Coronary artery (tissue), 2 donors: ENCODE results near the gene DNAH8.

Source experiments
- DNase-seq: peaks from one replicate; pipeline ENCODE4 v3.0.0-alpha.2; 2017; ENCODE audit warnings: low spot score
- H3K27ac ChIP-seq, 2 donors: fragments of 200-600 bp; sonication (generic); one replicate each; pipeline ENCODE4 v1.5.1; 2016 to 2019
- H3K4me3 ChIP-seq: fragments of 200-600 bp; sonication (generic); 2 replicates; pipeline ENCODE4 v1.5.1; 2016; ENCODE audit warnings: mild to moderate bottlenecking, moderate library complexity
- TF ChIP-seq, protein P1 (sequence below): fragments of 200-600 bp; sonication (generic); IDR thresholded peaks from one replicate; pipeline ENCODE4 v1.5.1; 2019; ENCODE audit warnings: antibody characterized with exemption

Gene DNAH8

DNA sequence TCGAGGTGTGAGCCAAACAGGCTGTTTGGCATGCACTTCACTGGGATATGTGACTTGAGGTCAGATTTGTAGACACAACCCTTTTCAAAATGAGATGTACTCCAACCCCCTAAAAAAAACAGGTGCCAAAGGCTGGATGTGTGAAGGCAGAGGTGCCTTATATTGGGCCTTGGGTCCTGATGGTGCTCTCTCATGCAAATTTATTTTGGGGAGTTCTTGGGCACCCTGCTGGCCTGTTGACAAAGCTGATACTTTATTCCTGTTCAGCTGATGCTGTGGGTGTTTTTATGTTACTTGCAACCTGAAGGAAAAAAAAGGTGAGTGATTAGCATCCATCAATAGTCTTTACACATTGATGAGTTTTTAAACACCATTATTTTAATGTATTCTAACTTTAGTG, 121.5 kb downstream of the DNAH8 start:
- no peak for DNase-seq
- Histone ChIP-seq H3K4me3 (no peak overlapping the region), H3K27ac (no peak overlapping the region)
- TF ChIP-seq, protein P1, sequence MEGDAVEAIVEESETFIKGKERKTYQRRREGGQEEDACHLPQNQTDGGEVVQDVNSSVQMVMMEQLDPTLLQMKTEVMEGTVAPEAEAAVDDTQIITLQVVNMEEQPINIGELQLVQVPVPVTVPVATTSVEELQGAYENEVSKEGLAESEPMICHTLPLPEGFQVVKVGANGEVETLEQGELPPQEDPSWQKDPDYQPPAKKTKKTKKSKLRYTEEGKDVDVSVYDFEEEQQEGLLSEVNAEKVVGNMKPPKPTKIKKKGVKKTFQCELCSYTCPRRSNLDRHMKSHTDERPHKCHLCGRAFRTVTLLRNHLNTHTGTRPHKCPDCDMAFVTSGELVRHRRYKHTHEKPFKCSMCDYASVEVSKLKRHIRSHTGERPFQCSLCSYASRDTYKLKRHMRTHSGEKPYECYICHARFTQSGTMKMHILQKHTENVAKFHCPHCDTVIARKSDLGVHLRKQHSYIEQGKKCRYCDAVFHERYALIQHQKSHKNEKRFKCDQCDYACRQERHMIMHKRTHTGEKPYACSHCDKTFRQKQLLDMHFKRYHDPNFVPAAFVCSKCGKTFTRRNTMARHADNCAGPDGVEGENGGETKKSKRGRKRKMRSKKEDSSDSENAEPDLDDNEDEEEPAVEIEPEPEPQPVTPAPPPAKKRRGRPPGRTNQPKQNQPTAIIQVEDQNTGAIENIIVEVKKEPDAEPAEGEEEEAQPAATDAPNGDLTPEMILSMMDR, result no peak

DNA sequence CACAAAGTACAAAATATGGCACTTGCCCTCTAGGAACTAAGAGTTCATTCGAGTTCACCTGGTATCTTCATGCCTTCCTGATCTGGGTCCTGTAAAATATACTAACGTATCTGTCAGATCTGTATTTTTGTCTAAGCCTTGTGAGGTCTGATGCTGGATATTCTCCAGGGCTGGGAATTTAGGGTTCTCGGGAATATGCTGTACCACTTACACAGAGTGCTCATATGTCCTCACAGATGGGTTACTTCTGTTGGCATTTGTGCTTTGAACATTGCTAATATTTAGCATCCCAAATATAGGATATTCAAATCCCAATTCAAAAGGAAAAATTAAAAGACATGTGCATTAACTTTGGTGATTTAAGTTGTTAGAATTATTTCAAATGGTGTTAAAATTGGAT, 122.0 kb downstream of the DNAH8 start:
- H3K4me3 ChIP-seq, result no peak overlapping the region
- TF ChIP-seq, protein P1, result no peak
- DNase-seq, result no peak
- H3K27ac ChIP-seq, result no peak overlapping the region

DNA sequence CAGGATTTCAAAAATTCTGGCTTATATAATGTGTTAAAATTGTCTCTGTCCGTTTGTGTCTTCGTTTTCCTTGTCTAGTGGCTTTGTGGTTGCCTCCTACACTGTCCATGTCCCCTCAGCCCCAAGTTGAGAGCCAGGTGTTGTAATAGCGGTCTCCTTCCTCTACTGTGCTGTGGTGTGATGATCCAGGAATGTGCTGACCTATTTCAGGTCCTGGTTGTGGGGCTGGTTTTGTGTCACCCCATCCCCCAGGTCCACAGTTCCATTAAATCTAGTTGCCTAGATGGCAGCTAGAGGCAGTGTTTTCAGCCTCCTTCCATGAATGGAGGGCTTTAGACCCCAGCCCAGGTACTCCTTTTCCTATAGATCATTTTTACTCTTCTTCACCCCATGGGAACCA, 128.7 kb downstream of the DNAH8 start:
- no peak for DNase-seq
- TF ChIP-seq, protein P1, result no peak

DNA sequence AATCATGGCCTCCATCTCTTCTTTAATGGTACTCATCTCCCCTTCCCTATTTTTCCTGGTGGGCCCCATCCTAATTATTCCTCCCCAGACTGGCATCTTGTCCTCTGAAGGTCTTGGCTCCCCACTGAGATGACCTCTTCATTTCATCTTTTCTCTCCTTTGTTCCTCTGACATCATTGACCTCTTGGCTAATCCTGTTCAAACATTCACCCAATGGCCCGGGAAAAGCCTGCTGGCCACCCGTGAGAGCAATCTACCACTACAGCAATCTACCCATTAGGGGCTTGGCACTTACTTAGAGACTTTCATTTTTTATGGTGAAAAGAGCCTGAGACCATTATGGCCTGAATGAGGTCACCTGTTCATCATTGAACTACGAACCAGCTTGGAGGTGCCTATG, 130.8 kb downstream of the DNAH8 start:
- no peak for DNase-seq
- Histone ChIP-seq H3K27ac (no peak overlapping the region), H3K4me3 (no peak overlapping the region)
- TF ChIP-seq, protein P1, result no peak

More for the DNA sequence above, 128.7 kb downstream of the DNAH8 start:
- Histone ChIP-seq H3K27ac (no peak overlapping the region), H3K4me3 (no peak overlapping the region)

DNA sequence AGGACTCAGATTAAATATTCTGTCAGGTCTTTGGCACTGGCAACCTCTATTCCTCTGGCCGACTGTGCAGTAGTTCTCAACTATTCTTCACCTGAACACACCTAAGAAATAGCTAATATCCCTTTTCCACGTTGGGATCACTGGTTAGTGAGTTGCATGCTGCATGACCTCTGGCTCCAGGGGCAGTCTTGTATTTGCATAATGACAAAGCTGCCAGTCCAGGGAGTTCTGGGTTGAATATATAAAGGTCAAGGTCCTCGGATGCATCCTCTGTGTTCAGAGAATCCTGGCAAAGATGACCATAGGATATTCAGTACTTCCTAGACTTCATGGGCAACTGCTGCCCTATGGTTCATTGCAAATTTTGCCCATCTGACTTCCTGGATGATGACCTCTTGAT, 131.2 kb downstream of the DNAH8 start:
- no peak for DNase-seq
- no peak overlapping the region for H3K4me3 ChIP-seq
- H3K27ac ChIP-seq, result no peak overlapping the region
- TF ChIP-seq, protein P1, result no peak

DNA sequence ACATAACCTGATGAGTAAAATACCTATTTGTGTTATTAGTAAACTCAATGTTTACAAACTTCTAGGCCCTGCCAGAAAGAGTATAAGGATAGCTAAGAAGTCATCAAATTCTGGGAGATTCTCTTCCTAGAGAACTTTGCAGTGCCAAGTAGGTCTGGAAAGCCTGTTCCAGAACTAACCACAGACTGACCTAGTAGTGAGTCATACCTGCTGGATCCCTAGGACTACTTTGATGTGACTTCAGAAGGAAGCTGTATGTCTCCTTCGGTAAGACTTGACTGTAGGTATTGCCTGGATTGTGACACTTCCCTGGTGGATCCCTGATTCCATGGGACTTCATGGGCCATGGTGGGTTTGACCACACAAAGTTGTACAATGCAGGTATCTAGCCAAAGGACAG, 131.7 kb downstream of the DNAH8 start:
- no peak for DNase-seq
- Histone ChIP-seq H3K27ac (no peak overlapping the region), H3K4me3 (no peak overlapping the region)
- TF ChIP-seq, protein P1, result no peak

DNA sequence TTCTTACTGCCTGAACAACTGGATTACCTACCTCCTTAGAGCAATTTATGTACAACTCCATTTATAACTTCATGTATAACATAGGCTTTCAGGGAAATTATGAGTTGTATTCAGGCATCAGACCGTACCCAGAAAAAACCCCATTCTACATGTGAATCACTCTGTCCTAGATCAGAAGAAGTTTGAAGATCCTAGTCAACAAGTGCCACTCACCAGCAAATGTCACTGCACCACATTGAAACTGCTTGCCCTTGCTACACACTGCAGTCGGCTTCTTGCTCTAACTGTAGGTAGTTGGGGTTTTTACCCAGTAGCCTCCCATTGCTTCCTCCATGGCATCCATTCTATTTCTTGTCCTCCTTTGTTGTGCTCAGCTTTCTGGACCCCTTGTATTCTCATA, 132.4 kb downstream of the DNAH8 start:
- H3K27ac ChIP-seq, result no peak overlapping the region
- H3K4me3 ChIP-seq, result no peak overlapping the region
- TF ChIP-seq, protein P1, result no peak
- DNase-seq, result no peak
